Measurements from ENCODE around the gene PRCC.

Gene PRCC

GRCh38 chr1:156806512-156807440, 39.4 kb downstream of the PRCC start:
- TF ChIP-seq GATA2 (IDR thresholded peaks at IDR 0.05; ENCODE audit: low read depth, low read length) (no peak), GATA3 (IDR thresholded peaks at IDR 0.05; ENCODE audit: low read depth, low read length) (no peak)

GRCh38 chr1:156807627-156808026, 40.3 kb downstream of the PRCC start:
- TF ChIP-seq GATA2 (IDR thresholded peaks at IDR 0.05; ENCODE audit: low read depth, low read length) = no peak
- no peak for TF ChIP-seq GATA3 (IDR thresholded peaks at IDR 0.05; ENCODE audit: low read depth, low read length)

- no peak for TF ChIP-seq GATA2 (IDR thresholded peaks at IDR 0.05; ENCODE audit: low read depth, low read length)
- TF ChIP-seq GATA3 (IDR thresholded peaks at IDR 0.05; ENCODE audit: low read depth, low read length) = no peak
Measured at GRCh38 chr1:156808186-156809030, 41.1 kb downstream of the PRCC start.

GRCh38 chr1:156809281-156809680, 41.9 kb downstream of the PRCC start:
- TF ChIP-seq GATA2 (IDR thresholded peaks at IDR 0.05; ENCODE audit: low read depth, low read length) = no peak
- TF ChIP-seq GATA3 (IDR thresholded peaks at IDR 0.05; ENCODE audit: low read depth, low read length) = no peak

GRCh38 chr1:156809711-156810366, 42.5 kb downstream of the PRCC start:
- TF ChIP-seq GATA2 (IDR thresholded peaks at IDR 0.05; ENCODE audit: low read depth, low read length) (no peak), GATA3 (IDR thresholded peaks at IDR 0.05; ENCODE audit: low read depth, low read length) (no peak)

GRCh38 chr1:156811168-156811567, 43.8 kb downstream of the PRCC start:
- TF ChIP-seq GATA3 (IDR thresholded peaks at IDR 0.05; ENCODE audit: low read depth, low read length) = no peak
- no peak for TF ChIP-seq GATA2 (IDR thresholded peaks at IDR 0.05; ENCODE audit: low read depth, low read length)

GRCh38 chr1:156812293-156812990, 45.1 kb downstream of the PRCC start:
- no peak for TF ChIP-seq GATA2 (IDR thresholded peaks at IDR 0.05; ENCODE audit: low read depth, low read length)
- TF ChIP-seq GATA3 (IDR thresholded peaks at IDR 0.05; ENCODE audit: low read depth, low read length) = no peak

GRCh38 chr1:156813298-156813697, 46.0 kb downstream of the PRCC start:
- TF ChIP-seq GATA2 (IDR thresholded peaks at IDR 0.05; ENCODE audit: low read depth, low read length) = no peak
- TF ChIP-seq GATA3 (IDR thresholded peaks at IDR 0.05; ENCODE audit: low read depth, low read length) = no peak

- TF ChIP-seq GATA2 (IDR thresholded peaks at IDR 0.05; ENCODE audit: low read depth, low read length) (no peak), GATA3 (IDR thresholded peaks at IDR 0.05; ENCODE audit: low read depth, low read length) (no peak)
Measured at GRCh38 chr1:156813750-156814570, 46.6 kb downstream of the PRCC start.

- no peak for TF ChIP-seq GATA2 (IDR thresholded peaks at IDR 0.05; ENCODE audit: low read depth, low read length)
- TF ChIP-seq GATA3 (IDR thresholded peaks at IDR 0.05; ENCODE audit: low read depth, low read length) = no peak
Measured at GRCh38 chr1:156814571-156815260, 47.4 kb downstream of the PRCC start.

GRCh38 chr1:156815307-156815826, 48.0 kb downstream of the PRCC start:
- TF ChIP-seq GATA2 (IDR thresholded peaks at IDR 0.05; ENCODE audit: low read depth, low read length) (no peak), GATA3 (IDR thresholded peaks at IDR 0.05; ENCODE audit: low read depth, low read length) (no peak)

GRCh38 chr1:156815961-156816422, 48.7 kb downstream of the PRCC start:
- no peak for TF ChIP-seq GATA2 (IDR thresholded peaks at IDR 0.05; ENCODE audit: low read depth, low read length)
- no peak for TF ChIP-seq GATA3 (IDR thresholded peaks at IDR 0.05; ENCODE audit: low read depth, low read length)
